ENCODE measurements around the gene INO80. TPM values are rescaled to one million over a fixed set of nuclear protein-coding genes. Genes with fewer than 3 reads are reported as not detected.

Gene INO80
- total and polyA plus RNA-seq, 2 donors (not counting 1 experiment from before 2014, with no cell fraction given), result 5.7 to 34.0 TPM

DNA sequence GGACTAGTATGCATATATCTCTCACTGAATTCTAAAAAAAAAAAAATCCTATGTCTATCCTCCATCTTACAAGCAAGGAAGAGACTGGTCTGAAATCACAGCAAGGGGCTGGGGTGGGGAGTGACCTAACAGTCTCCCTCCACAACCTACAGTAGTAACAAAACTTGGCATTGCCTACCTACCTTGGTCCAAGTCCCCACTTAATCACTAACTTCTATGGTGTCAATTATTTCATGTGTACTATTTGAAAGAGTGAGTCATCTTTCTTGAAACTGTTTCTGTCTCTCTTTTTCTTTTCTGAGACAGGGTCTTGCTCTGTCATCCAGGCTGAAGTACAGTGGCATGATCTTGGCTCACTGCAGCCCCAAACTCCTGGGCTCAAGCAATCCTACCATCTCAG, 126.0 kb downstream of the INO80 start:
- H3K9me3 ChIP-seq (ENCODE audit: control insufficient read depth, insufficient read depth, low read depth, low read length), result no peaks in the 10 kb centered on the region
- no peak for DNase-seq (ENCODE audit: low read depth in 2 of 2)
- no peaks in the 10 kb centered on the region for H3K79me2 ChIP-seq (ENCODE audit: control insufficient read depth, insufficient read depth, low read length)
- H3K27me3 ChIP-seq (ENCODE audit: control insufficient read depth, insufficient read depth, low read length), result no peaks in the 10 kb centered on the region
- TF ChIP-seq, protein P1, sequence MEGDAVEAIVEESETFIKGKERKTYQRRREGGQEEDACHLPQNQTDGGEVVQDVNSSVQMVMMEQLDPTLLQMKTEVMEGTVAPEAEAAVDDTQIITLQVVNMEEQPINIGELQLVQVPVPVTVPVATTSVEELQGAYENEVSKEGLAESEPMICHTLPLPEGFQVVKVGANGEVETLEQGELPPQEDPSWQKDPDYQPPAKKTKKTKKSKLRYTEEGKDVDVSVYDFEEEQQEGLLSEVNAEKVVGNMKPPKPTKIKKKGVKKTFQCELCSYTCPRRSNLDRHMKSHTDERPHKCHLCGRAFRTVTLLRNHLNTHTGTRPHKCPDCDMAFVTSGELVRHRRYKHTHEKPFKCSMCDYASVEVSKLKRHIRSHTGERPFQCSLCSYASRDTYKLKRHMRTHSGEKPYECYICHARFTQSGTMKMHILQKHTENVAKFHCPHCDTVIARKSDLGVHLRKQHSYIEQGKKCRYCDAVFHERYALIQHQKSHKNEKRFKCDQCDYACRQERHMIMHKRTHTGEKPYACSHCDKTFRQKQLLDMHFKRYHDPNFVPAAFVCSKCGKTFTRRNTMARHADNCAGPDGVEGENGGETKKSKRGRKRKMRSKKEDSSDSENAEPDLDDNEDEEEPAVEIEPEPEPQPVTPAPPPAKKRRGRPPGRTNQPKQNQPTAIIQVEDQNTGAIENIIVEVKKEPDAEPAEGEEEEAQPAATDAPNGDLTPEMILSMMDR (conservative IDR thresholded peaks at IDR 0.05 in 1 of 2, IDR thresholded peaks at IDR 0.05 in 1 of 2; ENCODE audit: low read depth in 1 of 2, low read length in 2 of 2), result no peak
- no peak for TF ChIP-seq EZH2 (IDR thresholded peaks at IDR 0.05; ENCODE audit: low read length, missing control alignments)
- H3K4me3 ChIP-seq (replicated peaks in 1 of 4; ENCODE audit: control extremely low read depth in 1 of 4, insufficient read depth in 1 of 4, low read depth in 3 of 4, low read length in 4 of 4), result no peak overlapping the region
- H3K4me2 ChIP-seq (ENCODE audit: extremely low read depth, insufficient read depth, low read length), result no peak overlapping the region
- H3K27ac ChIP-seq (ENCODE audit: insufficient read depth, low read length), result no peak overlapping the region
- no peaks in the 10 kb centered on the region for H4K20me1 ChIP-seq (ENCODE audit: control insufficient read depth, extremely low read depth, insufficient read depth, low read length)
- H3K9ac ChIP-seq (ENCODE audit: insufficient read depth, low read length), result no peak overlapping the region
- H2AFZ ChIP-seq (ENCODE audit: low read length), result no peak overlapping the region
- H3K4me1 ChIP-seq (ENCODE audit: control insufficient read depth, extremely low read depth, insufficient read depth, low read length), result peaks cover 13% of the 10 kb centered on the region
- no peaks in the 10 kb centered on the region for H3K36me3 ChIP-seq (ENCODE audit: control insufficient read depth, insufficient read depth, low read length)

- Histone ChIP-seq H3K36me3 (ENCODE audit: control insufficient read depth, insufficient read depth, low read length) (peaks cover 6% of the 10 kb centered on the region), H4K20me1 (ENCODE audit: control insufficient read depth, extremely low read depth, insufficient read depth, low read length) (no peaks in the 10 kb centered on the region), H3K4me1 (ENCODE audit: control insufficient read depth, extremely low read depth, insufficient read depth, low read length) (peaks cover 26% of the 10 kb centered on the region), H3K4me3 (replicated peaks in 1 of 4; ENCODE audit: control extremely low read depth in 1 of 4, insufficient read depth in 1 of 4, low read depth in 3 of 4, low read length in 4 of 4) (no peak overlapping the region), H3K9ac (ENCODE audit: insufficient read depth, low read length) (no peak overlapping the region), H3K4me2 (ENCODE audit: extremely low read depth, insufficient read depth, low read length) (no peak overlapping the region), H2AFZ (ENCODE audit: low read length) (no peak overlapping the region), H3K27ac (ENCODE audit: insufficient read depth, low read length) (no peak overlapping the region), H3K9me3 (ENCODE audit: control insufficient read depth, insufficient read depth, low read depth, low read length) (no peaks in the 10 kb centered on the region), H3K79me2 (ENCODE audit: control insufficient read depth, insufficient read depth, low read length) (no peaks in the 10 kb centered on the region), H3K27me3 (ENCODE audit: control insufficient read depth, insufficient read depth, low read length) (no peaks in the 10 kb centered on the region)
- DNase-seq (ENCODE audit: low read depth in 2 of 2), result no peak
- no peak for TF ChIP-seq EZH2 (IDR thresholded peaks at IDR 0.05; ENCODE audit: low read length, missing control alignments)
- TF ChIP-seq, protein P1 (conservative IDR thresholded peaks at IDR 0.05 in 1 of 2, IDR thresholded peaks at IDR 0.05 in 1 of 2; ENCODE audit: low read depth in 1 of 2, low read length in 2 of 2), result no peak
These were observed 127.9 kb downstream of the INO80 start for GRCh38 chr15:40988156-40988555.

- no peaks in the 10 kb centered on the region for H3K27me3 ChIP-seq (ENCODE audit: control insufficient read depth, insufficient read depth, low read length)
- no peak overlapping the region for H2AFZ ChIP-seq (ENCODE audit: low read length)
- H3K4me1 ChIP-seq (ENCODE audit: control insufficient read depth, extremely low read depth, insufficient read depth, low read length), result peaks cover 25% of the 10 kb centered on the region
- no peaks in the 10 kb centered on the region for H3K79me2 ChIP-seq (ENCODE audit: control insufficient read depth, insufficient read depth, low read length)
- no peak overlapping the region for H3K27ac ChIP-seq (ENCODE audit: insufficient read depth, low read length)
- TF ChIP-seq, protein P1 (conservative IDR thresholded peaks at IDR 0.05 in 1 of 2, IDR thresholded peaks at IDR 0.05 in 1 of 2; ENCODE audit: low read depth in 1 of 2, low read length in 2 of 2), result no peak
- TF ChIP-seq EZH2 (IDR thresholded peaks at IDR 0.05; ENCODE audit: low read length, missing control alignments), result no peak
- H3K9me3 ChIP-seq (ENCODE audit: control insufficient read depth, insufficient read depth, low read depth, low read length), result no peaks in the 10 kb centered on the region
- no peak overlapping the region for H3K4me2 ChIP-seq (ENCODE audit: extremely low read depth, insufficient read depth, low read length)
- peaks cover 9% of the 10 kb centered on the region for H3K36me3 ChIP-seq (ENCODE audit: control insufficient read depth, insufficient read depth, low read length)
- H3K9ac ChIP-seq (ENCODE audit: insufficient read depth, low read length), result no peak overlapping the region
- no peak for DNase-seq (ENCODE audit: low read depth in 2 of 2)
- no peaks in the 10 kb centered on the region for H4K20me1 ChIP-seq (ENCODE audit: control insufficient read depth, extremely low read depth, insufficient read depth, low read length)
- no peak overlapping the region for H3K4me3 ChIP-seq (replicated peaks in 1 of 4; ENCODE audit: control extremely low read depth in 1 of 4, insufficient read depth in 1 of 4, low read depth in 3 of 4, low read length in 4 of 4)
These were observed 129.3 kb downstream of the INO80 start for GRCh38 chr15:40986820-40987219.

Measured in fibroblast of lung (primary cell).